Measurements from ENCODE around the gene MTERF1.
"Not testable (repeated sequence)": the region's sequence is repeated elsewhere in the genome, so short reads cannot be mapped to it uniquely, and the experiment has no call there.

Gene MTERF1, protein sequence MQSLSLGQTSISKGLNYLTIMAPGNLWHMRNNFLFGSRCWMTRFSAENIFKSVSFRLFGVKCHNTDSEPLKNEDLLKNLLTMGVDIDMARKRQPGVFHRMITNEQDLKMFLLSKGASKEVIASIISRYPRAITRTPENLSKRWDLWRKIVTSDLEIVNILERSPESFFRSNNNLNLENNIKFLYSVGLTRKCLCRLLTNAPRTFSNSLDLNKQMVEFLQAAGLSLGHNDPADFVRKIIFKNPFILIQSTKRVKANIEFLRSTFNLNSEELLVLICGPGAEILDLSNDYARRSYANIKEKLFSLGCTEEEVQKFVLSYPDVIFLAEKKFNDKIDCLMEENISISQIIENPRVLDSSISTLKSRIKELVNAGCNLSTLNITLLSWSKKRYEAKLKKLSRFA

DNA sequence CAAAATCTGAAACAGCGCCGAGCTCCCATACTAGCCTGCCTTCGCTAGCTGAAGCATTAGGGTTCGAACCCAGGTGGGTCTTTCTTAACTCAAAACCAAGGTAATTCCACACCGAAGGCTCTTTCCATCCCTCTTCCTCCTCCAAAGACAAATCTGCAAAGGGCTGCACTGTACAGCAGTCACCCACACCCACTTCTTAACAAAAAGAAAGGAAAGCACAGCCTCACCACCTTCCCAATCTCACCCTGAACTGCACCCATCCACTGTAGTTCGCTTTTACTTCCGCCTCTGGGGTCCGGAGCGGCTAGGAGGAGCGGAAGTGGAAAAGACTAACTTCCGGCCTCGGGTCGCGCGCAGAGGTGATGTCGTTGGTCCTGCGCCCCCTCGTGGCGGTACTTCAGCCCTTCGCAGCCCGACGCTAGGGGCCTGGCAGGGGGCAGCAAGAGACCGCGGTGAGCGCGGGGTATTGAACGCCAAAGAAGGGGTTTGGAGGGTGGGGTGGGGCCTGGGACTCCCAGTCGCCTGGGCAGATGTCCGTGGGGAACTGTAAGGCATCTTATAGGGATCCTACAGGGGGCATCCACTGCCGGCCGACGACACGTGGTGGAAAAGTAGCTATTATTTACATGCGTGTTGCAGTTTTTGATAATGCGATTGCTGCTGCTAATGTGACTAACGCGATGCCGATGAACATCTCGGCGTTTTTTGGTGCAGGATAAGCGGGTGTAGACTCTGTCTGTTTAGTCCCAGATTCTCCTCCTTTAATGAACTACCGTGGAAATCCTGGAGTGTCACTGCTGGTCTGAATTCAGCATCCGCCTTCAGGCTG lies at the start of gene MTERF1:
Gene MTERF1 (minus strand): TSS at position 290 of the 829 bp plus-strand sequence. CDS start 619 bp downstream, outside the sequence.
- DNase-seq (ENCODE audit: low read depth, low spot score), result peak; percentile 87

DNA sequence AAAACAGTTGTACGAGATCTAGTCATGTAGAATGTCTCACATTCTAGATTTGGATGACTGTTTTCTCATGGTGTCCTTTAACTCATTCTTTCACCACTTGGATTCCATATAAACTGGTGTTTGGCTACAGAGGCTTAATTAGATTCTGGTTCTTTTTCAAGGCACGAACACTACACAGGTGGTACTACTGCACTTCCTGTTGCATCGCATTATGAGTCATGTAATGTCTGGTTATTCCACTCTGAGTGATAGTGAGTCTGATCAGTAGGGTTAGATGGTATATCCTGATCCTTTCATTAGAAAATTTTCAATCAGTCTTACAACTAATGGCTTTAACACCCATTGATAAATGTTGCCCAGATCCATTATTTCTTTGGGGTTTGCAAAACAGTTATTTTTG lies 49.0 kb upstream of the MTERF1 start:
- DNase-seq (ENCODE audit: low read depth, low spot score), result no peak

DNA sequence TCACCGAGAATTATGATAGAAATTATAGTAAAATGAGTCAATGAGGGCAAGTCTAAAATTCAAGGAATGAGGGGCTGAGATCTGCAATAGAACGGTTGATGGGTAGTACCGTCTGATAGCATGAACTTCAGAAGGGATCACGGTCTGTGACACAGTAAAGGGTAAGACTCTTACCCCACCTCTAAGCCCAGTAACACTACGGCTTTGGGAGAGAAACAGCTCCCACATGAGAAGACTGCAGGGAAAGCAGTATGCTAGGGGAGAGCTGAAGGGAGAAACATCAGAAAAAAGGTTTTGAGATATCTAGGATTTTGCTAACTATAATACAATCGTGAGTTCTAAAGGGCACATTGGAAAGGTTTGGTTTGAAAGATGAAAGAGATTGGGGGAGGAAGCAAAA lies 47.4 kb upstream of the MTERF1 start:
- no peak for DNase-seq (ENCODE audit: low read depth, low spot score)

DNA sequence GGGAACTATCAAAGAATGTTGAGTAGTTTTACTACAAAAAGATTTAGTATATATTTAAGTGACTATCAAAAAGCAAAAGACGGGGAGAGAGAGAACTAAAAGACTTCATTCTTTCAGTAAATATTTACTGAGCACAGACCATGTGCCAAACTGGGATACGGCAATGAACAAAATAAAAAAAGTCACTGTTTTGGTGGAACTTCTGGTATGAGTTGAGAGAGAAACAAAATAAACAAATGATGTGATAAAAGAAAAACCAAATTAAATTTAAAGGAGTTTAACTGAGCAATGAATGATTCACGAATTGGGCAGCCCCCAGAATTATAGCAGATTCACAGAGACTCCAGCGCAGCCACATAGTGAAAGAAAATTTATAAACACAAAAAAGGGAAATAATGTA lies 42.4 kb upstream of the MTERF1 start:
- DNase-seq (ENCODE audit: low read depth, low spot score), result no peak

DNA sequence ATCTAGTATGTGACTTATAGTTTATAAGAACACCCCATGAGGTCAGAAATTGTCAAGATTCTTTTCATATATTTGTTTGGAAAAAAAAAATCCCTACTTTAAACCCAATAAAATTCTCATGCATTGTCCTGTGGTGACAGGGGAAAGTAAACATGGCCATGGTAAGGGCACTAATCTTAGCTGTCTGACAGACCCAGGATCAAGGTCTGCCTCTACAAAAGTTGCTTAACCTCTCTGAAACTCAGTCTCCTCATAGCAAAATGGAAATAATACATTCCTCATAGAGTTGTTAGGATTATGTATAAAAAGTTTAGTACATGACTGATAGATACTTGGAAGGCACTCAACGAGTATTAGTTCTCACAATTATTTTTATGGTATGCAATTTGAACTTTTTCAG lies 37.9 kb upstream of the MTERF1 start:
- DNase-seq (ENCODE audit: low read depth, low spot score), result no peak

DNA sequence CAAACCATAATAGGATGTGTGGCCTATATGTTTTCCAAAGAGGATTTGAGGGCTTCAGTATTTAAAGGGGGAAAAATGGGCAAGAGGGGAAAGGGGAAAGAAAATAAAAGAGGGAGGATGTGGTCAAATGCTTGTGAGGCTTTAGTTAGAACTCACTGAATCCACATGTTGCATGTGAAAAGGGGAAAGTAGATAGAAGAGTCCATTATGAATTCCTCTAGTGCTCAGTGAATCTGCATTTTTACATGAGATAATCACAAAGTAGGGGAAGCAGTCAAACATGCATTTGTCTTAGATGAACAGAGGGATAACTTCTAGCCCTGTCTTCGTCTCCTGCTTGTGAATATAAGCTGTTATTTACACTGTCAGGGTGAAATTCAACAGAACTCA lies 35.5 kb upstream of the MTERF1 start:
- DNase-seq (ENCODE audit: low read depth, low spot score), result no peak

DNA sequence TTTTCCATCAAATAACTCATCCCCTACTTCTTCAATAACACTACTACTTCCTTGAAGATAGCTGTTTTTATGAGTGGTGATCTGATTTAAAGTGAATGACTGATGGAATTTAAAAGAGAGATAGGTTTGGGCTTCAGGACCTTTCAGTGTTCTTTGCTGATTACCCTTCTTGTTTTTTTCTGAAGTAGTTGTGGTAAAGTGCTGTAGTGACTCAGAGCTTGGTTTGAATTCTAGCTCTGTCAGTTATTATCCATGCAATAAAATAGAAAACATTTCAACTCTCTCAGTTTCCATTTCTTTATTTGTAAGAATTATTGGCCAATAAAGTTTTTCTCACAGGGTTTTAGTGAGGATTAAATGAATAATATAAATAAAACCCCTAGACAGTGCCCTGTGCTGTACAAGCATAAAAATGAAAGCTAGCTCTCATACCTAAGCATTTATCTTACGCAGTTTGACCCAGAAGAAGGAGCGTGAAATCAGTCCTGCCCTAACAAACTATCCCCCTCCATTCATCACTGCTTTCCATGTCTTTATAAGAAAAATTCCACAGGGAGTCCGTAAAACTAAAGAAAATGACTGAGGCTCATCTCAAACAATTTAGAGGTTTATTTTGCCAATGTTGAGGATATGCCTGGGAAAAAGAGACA lies 35.0 kb upstream of the MTERF1 start:
- DNase-seq (ENCODE audit: low read depth, low spot score), result no peak

DNA sequence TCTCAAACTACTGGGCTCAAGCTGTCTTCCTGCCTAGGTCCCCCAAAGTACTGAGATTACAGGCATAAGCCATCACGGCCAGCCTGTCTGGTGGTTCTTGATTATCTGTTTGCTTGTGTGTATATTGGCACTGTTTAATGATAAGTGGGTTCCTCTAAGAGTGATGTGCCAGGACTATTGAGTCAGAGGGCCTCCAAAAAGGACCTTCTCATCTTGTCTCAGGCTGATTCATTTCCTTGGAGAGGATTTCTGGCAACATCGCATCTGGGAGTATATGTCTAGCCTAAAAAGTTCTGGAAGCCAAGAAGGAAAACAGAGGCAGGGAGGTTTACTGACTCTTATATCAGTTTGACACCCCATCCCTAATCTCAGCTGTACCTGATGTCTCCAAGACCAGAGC lies 33.1 kb upstream of the MTERF1 start:
- DNase-seq (ENCODE audit: low read depth, low spot score), result no peak

DNA sequence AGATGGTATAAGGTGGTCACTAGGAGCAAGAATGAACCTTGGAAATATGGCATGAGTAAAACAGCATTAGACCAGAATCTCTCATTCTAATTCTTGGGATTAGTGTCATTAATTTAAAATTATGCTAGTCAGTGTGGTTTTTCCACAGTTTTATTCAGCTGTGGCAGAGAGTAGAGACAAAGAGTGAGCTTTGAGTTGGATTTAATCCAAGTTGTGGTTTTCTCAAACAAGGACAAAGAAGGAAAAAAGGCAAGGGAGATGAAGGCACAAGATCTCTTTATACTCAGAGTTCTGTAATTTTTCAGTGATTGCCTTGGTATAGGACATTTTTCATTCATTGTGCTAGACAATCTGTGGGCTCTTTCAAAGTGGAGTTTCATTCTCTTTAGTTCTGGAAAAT lies 32.0 kb upstream of the MTERF1 start:
- no peak for DNase-seq (ENCODE audit: low read depth, low spot score)

DNA sequence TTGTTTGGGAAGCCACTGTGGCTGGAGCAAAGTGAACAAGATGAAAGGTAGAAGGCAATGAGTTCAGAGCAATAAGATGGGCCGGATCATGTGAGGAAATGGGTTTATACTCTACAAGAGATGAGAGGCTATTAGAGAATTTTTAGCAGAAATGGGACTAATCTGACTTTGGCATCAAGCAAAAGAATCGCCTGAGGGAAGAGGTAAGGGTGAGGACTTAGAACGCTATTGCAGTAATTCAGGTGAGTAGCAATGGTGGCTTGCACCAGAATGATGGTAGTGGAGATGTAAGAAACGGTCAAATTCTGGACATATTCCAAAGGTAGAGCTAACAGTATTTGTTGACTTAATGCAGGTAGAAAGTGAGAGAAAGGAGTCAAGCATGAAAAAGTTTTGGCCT lies 30.6 kb upstream of the MTERF1 start:
- DNase-seq (ENCODE audit: low read depth, low spot score), result no peak

DNA sequence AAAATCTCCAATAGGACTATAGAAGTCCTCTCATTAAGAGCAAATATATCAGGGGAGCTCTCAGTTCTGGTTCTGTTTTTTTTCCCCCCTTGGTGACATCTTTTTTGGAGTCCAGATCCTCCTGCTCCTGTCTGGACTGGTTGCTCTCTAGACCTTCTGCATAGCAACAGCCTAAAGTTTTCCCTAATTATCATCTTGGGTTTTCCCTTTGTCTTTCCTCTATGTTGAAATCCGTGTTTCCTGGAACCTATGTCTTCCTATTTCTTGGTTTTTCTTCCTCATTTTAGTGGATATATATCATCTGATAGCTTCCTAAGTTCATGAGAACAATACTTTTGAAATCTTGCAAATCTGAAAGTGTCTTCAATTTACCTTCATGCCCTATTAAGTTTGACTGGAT lies 29.7 kb upstream of the MTERF1 start:
- DNase-seq (ENCODE audit: low read depth, low spot score), result no peak

DNA sequence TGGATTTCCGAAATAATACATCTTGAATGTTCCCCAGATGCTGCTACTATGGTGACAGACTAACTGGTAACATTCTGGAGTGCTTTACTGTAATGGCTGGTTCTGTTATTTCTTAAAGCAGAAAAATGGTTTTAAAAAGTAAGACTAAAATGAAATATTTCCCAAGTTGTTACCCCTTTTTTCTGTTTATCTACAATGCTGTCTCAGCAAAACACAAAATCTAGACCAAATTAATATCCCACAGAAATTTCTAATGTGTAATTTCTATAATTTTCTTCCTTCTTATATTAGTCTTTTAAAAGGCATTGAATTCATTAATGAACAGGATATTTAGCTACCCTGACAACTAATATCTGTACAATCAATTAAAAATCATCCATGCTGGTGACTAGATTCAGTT lies 19.1 kb upstream of the MTERF1 start:
- no peak for DNase-seq (ENCODE audit: low read depth, low spot score)

DNA sequence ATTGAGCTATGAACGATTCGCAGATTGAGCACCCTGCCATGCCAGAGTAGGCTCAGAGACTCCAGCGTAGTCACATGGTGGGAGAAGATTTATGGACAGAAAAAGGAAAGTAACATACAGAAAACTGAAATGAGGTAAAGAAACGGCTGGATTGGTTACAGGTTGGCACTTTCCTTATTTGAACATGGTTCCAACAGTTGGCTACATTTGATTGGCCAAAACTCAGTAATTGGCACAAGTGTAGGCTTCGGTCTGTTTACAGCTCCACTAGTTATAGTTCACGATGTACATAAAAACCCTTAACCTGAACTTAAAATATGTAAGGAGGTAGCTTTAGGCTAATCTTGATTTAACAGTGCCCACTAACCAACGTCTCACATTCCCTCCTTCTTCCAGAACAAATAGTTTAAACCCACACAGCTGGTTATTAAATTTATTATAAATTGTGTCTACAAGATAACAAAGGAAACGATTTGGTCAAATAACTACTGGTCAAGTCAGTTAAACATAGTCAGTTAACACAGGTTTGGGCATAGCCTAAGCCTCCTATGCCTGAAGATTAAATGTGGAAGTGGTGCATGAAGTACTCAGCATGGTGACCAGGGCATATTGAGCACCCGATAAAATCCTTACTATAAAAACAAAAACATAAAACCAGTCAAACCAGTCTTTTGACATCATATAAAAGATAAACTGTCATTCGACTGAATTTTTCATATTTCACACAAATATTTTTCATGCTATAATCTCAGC lies 17.9 kb upstream of the MTERF1 start:
- no peak for DNase-seq (ENCODE audit: low read depth, low spot score)

DNA sequence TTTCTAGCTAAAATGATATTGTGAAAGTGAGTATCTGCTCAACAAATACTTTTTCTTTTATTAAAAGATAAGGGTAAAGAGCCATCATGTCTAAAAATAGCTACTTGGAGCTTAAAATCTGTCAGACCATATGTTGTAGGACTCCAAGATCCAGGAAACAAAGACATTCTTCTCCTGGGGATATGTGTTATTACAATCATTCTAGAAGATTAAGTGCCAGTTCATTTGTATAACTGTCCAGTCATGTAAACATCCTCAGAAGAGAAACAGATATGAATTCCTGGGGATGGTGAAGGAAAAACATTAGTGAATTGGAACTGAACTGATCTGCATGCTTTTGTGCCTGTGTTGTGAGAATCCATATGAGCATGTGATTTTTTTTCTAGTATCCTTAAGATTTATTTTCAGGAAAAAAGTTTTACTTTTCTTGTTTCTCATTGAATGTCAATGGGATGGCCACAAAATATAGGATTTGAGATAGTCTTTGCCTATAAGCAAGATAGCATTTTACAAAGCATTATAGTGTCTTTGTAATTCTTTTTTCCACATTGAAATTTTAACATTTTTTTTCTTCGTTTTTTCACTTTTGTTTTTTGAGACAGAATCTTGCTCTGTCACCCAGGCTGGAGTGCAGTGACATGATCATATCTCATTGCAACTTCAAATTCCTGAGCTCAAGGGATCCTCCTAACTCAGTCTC lies 14.4 kb upstream of the MTERF1 start:
- DNase-seq (ENCODE audit: low read depth, low spot score), result no peak

DNA sequence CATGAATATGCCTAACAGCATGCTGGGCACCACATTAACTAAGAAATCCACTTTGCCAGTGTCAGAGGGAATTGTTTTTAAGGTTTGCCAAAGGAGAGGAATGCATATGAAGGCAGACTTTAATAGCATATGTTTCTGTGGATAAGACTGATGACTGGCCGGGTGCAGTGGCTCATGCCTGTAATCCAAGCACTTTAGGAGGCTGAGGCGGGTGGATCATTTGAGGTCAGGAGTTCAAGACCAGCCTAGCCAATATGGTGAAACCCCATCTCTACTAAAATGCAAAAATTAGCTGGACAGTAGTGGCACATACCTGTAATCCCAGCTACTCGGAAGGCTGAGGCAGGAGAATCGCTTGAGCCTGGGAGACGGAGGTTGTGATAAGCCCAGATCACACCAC lies 13.2 kb upstream of the MTERF1 start:
- DNase-seq (ENCODE audit: low read depth, low spot score), result not testable (repeated sequence)

DNA sequence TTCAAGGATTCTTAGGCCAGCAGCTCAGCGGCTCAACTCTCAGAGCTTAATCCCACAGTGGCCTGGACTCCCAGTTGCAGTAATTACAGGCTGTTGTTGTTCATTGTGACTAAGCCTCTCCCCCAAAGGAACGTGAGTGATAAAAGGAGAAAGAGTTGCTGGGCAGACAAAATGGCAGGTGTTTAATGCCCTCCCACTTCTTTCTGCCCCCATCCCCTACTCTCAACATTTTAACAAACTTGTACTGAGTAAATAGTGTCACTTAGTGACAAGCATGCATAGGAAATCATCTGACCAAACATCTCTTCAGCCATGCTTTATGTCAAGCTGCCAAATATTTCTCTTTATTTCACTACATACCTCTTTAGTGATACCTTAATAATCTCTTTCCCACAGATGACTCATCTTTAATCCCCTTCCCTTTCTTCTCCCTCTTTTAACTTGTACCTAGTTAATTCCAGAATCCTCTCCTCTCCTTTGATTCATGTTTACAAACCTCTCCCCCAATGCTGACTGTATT lies 12.4 kb upstream of the MTERF1 start:
- DNase-seq (ENCODE audit: low read depth, low spot score), result no peak

DNA sequence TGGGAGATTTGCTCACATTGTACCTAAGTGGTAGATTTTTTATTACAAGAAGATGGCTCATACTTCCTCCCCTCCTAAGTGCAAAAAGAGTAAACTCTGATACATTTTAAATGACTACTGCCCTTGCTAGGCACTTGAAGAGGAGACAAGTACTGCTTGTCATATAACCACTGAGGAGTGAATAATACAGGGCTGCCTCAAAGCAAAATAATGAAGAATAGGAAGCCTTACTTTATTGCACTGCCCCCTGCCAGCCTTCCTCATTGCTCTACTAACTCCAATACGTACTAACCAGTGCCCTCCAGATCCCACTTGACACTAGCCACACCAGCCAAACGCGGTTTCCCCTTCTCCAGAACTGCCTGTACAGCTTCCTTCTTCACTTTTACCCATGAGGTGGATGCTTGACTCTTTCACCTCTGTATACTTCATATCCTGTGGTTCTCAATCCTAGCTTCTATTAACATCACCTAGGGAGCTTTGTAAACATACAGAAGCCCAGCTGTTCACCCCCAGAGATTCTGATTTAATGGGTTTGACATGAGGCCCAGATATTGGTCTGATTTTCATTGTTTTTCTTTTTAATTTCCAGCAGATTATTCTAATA lies 11.7 kb upstream of the MTERF1 start:
- no peak for DNase-seq (ENCODE audit: low read depth, low spot score)

DNA sequence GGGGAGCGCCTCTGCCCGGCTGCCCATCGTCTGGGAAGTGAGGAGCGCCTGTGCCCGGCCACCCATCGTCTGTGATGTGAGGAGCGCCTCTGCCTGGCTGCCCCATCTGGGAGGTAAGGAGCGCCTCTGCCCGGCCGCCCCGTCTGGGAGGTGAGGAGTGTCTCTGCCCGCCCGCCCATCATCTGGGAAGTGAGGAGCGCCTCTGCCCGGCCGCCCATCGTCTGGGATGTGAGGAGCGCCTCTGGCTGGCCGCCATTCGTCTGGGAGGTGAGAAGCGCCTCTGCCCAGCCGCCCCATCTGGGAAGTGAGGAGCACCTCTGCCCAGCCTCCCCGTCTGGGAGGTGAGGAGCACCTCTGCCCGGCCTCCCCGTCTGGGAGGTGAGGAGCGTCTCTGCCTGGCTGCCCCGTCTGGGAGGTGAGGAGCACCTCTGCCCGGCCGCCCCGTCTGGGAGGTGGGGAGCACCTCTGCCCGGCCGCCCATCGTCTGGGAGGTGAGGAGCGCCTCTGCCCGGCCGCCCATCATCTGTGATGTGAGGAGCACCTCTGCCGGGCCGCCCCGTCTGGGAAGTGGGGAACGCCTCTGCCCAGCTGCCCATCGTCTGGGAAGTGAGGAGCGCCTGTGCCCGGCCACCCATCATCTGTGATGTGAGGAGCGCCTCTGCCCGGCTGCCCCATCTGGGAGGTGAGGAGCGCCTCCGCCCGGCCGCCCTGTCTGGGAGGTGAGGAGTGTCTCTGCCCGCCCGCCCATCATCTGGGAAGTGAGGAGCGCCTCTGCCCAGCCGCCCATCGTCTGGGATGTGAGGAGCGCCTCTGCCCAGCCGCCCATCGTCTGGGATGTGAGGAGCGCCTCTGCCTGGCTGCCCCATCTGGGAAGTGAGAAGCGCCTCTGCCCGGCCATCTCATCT lies 8.0 kb upstream of the MTERF1 start:
- not testable (repeated sequence) for DNase-seq (ENCODE audit: low read depth, low spot score)
